ENCODE data around the gene NIPSNAP3A.
A peak's percentile ranks its signal among the peaks of the same experiment; 100 is the strongest.

The NIPSNAP3A gene

DNA sequence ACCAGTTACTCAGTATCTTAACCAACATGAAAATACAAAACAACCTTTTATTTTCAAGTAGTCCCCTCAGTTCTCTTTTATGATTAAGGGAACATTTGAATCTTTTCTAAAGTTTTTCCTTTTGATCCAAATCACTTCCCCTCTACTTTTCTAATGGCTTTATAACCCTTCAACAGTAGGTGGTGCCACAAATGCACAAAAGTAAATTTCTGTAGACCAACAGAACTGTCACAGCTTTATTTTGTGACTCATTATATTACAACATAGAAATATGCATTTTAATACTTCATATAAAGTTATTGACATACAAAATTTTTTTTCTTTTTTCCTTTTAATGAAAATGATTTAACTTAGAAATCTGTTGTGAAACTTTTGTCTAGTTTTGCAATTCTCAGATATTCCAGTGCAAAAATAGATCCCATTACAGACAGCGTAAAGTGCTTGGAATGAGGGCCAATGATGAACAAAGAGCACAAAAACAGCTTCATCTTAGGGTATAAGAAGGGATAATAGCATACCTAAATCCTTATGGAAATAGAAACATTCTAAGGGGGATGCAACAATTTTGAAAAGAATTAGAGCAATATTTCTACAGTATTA, 33.4 kb downstream of the NIPSNAP3A start:
- TF ChIP-seq, protein P1, sequence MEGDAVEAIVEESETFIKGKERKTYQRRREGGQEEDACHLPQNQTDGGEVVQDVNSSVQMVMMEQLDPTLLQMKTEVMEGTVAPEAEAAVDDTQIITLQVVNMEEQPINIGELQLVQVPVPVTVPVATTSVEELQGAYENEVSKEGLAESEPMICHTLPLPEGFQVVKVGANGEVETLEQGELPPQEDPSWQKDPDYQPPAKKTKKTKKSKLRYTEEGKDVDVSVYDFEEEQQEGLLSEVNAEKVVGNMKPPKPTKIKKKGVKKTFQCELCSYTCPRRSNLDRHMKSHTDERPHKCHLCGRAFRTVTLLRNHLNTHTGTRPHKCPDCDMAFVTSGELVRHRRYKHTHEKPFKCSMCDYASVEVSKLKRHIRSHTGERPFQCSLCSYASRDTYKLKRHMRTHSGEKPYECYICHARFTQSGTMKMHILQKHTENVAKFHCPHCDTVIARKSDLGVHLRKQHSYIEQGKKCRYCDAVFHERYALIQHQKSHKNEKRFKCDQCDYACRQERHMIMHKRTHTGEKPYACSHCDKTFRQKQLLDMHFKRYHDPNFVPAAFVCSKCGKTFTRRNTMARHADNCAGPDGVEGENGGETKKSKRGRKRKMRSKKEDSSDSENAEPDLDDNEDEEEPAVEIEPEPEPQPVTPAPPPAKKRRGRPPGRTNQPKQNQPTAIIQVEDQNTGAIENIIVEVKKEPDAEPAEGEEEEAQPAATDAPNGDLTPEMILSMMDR (IDR thresholded peaks at IDR 0.05; ENCODE audit: low read depth, low read length), result peak; percentile 63
- DNase-seq (ENCODE audit: extremely low read depth, low read depth), result peak; percentile 24

DNA sequence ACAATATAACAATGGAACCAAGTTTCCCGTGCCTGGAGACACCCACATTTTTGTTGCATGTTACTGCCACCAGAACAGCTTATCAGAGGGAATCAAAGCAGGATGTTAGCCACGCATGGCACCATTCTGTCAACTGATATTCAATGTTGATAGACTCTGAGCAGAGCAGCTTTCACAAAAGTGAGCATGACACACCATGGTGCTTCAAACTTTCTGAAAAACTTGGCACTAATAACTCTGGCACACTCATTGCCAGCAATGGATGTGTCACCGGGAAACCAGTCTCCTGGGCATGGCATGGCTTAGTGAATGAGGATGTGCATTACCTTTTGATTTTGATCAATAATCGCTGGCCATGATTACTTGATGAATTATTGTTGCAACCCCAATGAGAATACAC, 36.1 kb downstream of the NIPSNAP3A start:
- TF ChIP-seq, protein P1 (IDR thresholded peaks at IDR 0.05; ENCODE audit: low read depth, low read length), result no peak
- DNase-seq (ENCODE audit: extremely low read depth, low read depth), result no peak

DNA sequence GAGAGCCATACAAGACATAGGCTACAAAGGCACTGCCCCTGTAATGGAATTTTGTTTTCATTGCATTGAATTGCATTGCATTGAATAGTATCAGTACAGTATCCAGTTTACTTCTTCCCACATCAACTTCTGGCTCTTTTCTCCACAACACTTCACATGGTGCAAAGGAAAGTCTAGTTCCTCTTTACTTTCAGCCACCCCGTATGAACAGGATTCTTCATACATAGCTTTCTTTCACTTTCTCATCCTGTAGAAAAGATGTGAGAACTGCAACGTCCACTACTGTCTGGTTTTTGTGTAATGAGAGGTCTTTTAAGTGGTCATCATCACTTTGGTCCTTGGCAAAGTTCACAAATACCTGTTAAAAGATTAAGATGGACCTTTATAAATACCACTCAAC, 36.6 kb downstream of the NIPSNAP3A start:
- TF ChIP-seq, protein P1 (IDR thresholded peaks at IDR 0.05; ENCODE audit: low read depth, low read length), result no peak
- DNase-seq (ENCODE audit: extremely low read depth, low read depth), result no peak

DNA sequence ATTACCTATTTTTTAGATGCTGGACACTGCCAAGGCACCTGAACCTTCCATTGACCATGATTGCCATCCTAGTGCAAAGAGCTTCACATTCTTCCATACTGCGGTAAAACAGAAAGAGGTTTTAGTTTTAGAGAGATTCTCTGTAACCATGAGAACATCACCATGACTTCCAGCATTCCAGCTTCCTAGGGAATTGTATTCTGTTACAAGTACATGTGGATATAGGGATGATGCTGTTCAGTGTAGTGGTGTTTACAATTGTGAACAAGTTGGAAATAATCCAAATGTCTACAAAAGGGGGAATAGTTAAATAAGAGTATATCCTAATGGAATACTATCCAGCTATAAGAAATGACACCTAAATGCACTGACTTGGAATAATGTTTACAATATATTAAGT, 38.8 kb downstream of the NIPSNAP3A start:
- TF ChIP-seq, protein P1 (IDR thresholded peaks at IDR 0.05; ENCODE audit: low read depth, low read length), result no peak
- DNase-seq (ENCODE audit: extremely low read depth, low read depth), result no peak

DNA sequence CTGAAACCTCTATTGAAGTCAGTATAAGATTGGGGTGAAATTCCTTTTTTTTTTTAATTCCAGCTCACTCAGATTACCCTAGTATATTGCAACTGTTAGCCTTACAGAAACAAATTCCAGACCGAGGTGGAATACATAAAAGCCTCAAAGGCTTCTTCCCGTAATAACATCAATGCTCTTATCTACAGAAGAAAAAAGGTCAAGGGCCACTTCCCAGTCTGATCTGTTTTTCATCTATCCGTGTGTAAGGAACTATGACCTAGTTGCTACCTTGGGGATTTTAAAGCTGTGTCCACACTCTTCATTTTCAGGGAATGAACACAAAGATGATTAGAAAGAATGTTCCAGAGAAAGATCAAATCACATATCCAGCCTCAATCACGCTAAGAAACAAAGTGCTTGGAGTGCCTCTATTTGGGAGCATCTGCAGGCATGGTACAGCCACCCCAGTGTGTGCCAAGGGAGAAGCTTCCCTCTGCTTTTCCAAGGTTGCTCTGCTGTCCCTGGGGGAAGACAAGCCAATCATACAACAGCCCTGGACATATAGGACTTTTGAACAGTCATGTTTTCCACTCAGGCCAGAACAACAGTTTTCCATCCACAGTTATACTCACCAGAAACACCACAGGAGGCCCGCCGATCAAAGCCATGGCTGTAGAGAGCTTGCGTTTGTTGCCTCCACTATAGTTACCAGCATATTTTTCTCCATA, 40.0 kb downstream of the NIPSNAP3A start:
- TF ChIP-seq, protein P1 (IDR thresholded peaks at IDR 0.05; ENCODE audit: low read depth, low read length), result no peak
- DNase-seq (ENCODE audit: extremely low read depth, low read depth), result no peak

DNA sequence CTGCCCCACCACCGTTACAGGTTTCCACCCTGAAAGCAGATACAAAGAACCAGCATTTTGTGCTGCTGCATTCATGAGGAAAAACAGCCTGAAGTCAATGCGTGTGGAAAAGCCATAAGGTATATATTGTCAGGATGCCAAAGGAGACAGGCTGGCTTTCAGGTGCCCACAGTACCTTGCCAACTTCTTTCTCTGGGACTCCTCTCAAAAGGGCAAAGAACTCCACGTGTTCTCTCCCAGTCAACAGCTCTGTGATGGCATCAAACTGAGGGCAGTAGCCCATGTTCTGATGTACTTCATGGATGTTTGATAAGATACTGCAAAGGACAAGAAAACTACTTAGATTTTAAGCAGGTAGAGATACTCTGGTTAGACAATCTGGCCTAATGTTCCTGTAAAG, 40.8 kb downstream of the NIPSNAP3A start:
- TF ChIP-seq, protein P1 (IDR thresholded peaks at IDR 0.05; ENCODE audit: low read depth, low read length), result no peak
- no peak for DNase-seq (ENCODE audit: extremely low read depth, low read depth)

DNA sequence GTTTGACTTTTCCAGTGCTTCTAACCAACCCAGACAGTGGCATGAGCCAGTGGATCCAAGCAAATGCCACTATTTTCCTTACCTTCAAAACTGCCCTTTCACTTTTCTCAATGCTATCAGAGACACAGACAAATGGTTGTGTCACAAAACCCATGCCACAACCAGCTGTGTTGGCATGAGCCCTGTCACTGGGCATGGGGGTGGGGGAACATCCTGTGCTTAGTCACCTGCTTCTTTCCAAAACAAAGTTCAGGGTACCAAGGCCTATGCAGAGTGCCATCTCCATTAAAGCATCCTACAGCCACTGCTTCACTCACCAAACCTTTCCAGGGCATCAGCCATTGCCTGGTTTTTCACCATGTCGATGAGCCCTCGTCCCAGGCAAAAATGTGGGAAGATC, 46.6 kb downstream of the NIPSNAP3A start:
- no peak for DNase-seq (ENCODE audit: extremely low read depth, low read depth)
- TF ChIP-seq, protein P1 (IDR thresholded peaks at IDR 0.05; ENCODE audit: low read depth, low read length), result no peak

Measured in AG09319 (cell line).